SK-N-SH (cell line): Measurements from ENCODE around the gene HOXA6. TPM values are rescaled to one million over a fixed set of nuclear protein-coding genes. Genes with fewer than 3 reads are reported as not detected.

Source experiments
- CTCF ChIA-PET: fragments of 300-600, 350-600 bp; formaldehyde crosslinking; extraction: SDS; loops from one replicate; lab custom pipeline; 2021; lab: Yijun Ruan, JAX
- POLR2A ChIA-PET: fragments of 350-600 bp; sonication (Branson Sonifier 250); formaldehyde crosslinking; extraction: SDS; loops from one replicate; lab custom pipeline; 2020; ENCODE audit warnings: antibody characterized with exemption, inconsistent platforms; lab: Yijun Ruan, JAX
- DNase-seq: peaks from one replicate; pipeline ENCODE4 v3.0.0; 2012
- H2AFZ ChIP-seq: fragments of 200-600 bp; sonication (generic); 2 replicates; pipeline ENCODE4 v1.8.1; 2016; ENCODE audit warnings: antibody characterized with exemption, mild to moderate bottlenecking, low read depth
- H3F3A ChIP-seq: fragments of 200-600 bp; sonication (generic); replicated peaks from 2 replicates; pipeline ENCODE3; 2016; ENCODE audit warnings: antibody characterized with exemption, mild to moderate bottlenecking; ENCODE audit not compliant: insufficient read depth
- H3K27ac ChIP-seq, 2 experiments: fragments of 200-500 bp in 1 of 2; fragments of 200-600 bp in 1 of 2; sonication (Bioruptor generic) in 1 of 2; sonication (generic), shearing (Covaris generic) in 1 of 2; 2 replicates each; pipeline versions ENCODE4 v1.5.1 to v1.6.1; 2014 to 2016; ENCODE audit warnings: low read depth in 2 of 2, inconsistent platforms in 1 of 2, low read length in 1 of 2, mild to moderate bottlenecking in 1 of 2, mixed read lengths in 1 of 2
- H3K27me3 ChIP-seq: fragments of 200-600 bp; sonication (generic), shearing (Covaris generic); 2 replicates; pipeline ENCODE4 v1.6.1; 2016; ENCODE audit warnings: mixed run types; ENCODE audit not compliant: insufficient read depth
- H3K36me3 ChIP-seq, 2 experiments: fragments of 200-500 bp in 1 of 2; fragments of 200-600 bp in 1 of 2; sonication (Bioruptor generic) in 1 of 2; sonication (generic) in 1 of 2; replicated peaks in 1 of 2; 2 replicates each; pipeline versions ENCODE3 to v1.5.1; 2014 to 2016; ENCODE audit warnings: low read length in 1 of 2, mild to moderate bottlenecking in 1 of 2; ENCODE audit not compliant: insufficient read depth in 2 of 2, control insufficient read depth in 1 of 2
- H3K4me1 ChIP-seq, 2 experiments: fragments of 200-500 bp in 1 of 2; fragments of 200-600 bp in 1 of 2; sonication (Bioruptor generic) in 1 of 2; sonication (generic), shearing (Covaris generic) in 1 of 2; 2 replicates each; pipeline versions ENCODE4 v1.5.1 to v1.6.1; 2014 to 2016; ENCODE audit warnings: low read depth in 1 of 2, low read length in 1 of 2, mixed run types in 1 of 2; ENCODE audit not compliant: insufficient read depth in 2 of 2, control insufficient read depth in 1 of 2
- H3K4me2 ChIP-seq: fragments of 200-600 bp; sonication (generic), shearing (Covaris generic); 2 replicates; pipeline ENCODE4 v1.6.1; 2017; ENCODE audit warnings: mixed run types
- H3K4me3 ChIP-seq, 2 experiments: fragments of 200-500 bp in 1 of 2; fragments of 200-600 bp in 1 of 2; sonication (Bioruptor generic) in 1 of 2; sonication (generic), shearing (Covaris generic) in 1 of 2; 2 replicates each; pipeline versions ENCODE4 v1.5.1 to v1.8.1; 2014 to 2016; ENCODE audit warnings: low read depth in 2 of 2, inconsistent platforms in 1 of 2, low read length in 1 of 2, mild to moderate bottlenecking in 1 of 2, mixed read lengths in 1 of 2, moderate library complexity in 1 of 2
- H3K79me2 ChIP-seq: fragments of 200-600 bp; sonication (generic); 2 replicates; pipeline ENCODE4 v1.8.1; 2017; ENCODE audit warnings: mild to moderate bottlenecking; ENCODE audit not compliant: insufficient read depth
- H3K9ac ChIP-seq: fragments of 200-600 bp; sonication (generic); 2 replicates; pipeline ENCODE4 v1.6.1; 2017; ENCODE audit warnings: mixed run types
- H3K9me2 ChIP-seq: fragments of 200-600 bp; sonication (generic); 2 replicates; pipeline ENCODE4 v1.6.1; 2017; ENCODE audit warnings: mixed run types
- H3K9me3 ChIP-seq: fragments of 200-600 bp; sonication (generic); 2 replicates; pipeline ENCODE4 v1.6.1; 2017; ENCODE audit warnings: mixed run types, mild to moderate bottlenecking, moderate library complexity
- H4K20me1 ChIP-seq: fragments of 200-600 bp; sonication (generic); 2 replicates; pipeline ENCODE4 v1.6.1; 2017; ENCODE audit warnings: mild to moderate bottlenecking, mixed run types; ENCODE audit not compliant: insufficient read depth
- EZH2phosphoT487 ChIP-seq: fragments of 200-600 bp; sonication (generic); IDR thresholded peaks from 2 replicates; pipeline ENCODE4 v1.6.1; 2017; ENCODE audit warnings: low read depth, mixed run types, mild to moderate bottlenecking, antibody characterized with exemption, moderate library complexity, borderline replicate concordance
- FOSL2 ChIP-seq: IDR thresholded peaks from 2 replicates; pipeline ENCODE4 v1.4.0; 2012; ENCODE audit warnings: low read depth, mild to moderate bottlenecking, moderate library complexity, borderline replicate concordance
- JUND ChIP-seq: IDR thresholded peaks from 2 replicates; pipeline ENCODE4 v1.4.0; 2012
- MAX ChIP-seq: IDR thresholded peaks from 2 replicates; pipeline ENCODE4 v1.4.0; 2012; ENCODE audit warnings: low read depth
- RFX5 ChIP-seq: IDR thresholded peaks from 2 replicates; pipeline ENCODE4 v1.6.1; 2012; ENCODE audit warnings: mild to moderate bottlenecking, improper control_type of control experiment, low read length
- RXRA ChIP-seq: IDR thresholded peaks from 2 replicates; pipeline ENCODE4 v1.4.0; 2012; ENCODE audit warnings: low read depth, mild to moderate bottlenecking, borderline replicate concordance
- TCF12 ChIP-seq: IDR thresholded peaks from 2 replicates; pipeline ENCODE4 v1.4.0; 2012
- WGBS: methylation state at CpG from one replicate; pipeline ENCODE4 v1.1.6; 2017; ENCODE audit warnings: low lambda C conversion rate; 5-methylcytosine and 5-hydroxymethylcytosine counted together
- polyA plus RNA-seq, 3 experiments: library from polyadenylated mRNA; depleted of rRNA; stranded (reverse); fragments of >200 nt; gene quantifications; 2 replicates each; pipeline ENCODE4 v1.2.3, GENCODE V29; 2012
- TF ChIP-seq, protein P1 (sequence below): IDR thresholded peaks from 2 replicates; pipeline ENCODE4 v1.4.0; 2012; ENCODE audit warnings: low read depth, borderline replicate concordance
- TF ChIP-seq, protein P2 (sequence below): fragments of 200-600 bp; sonication (generic); IDR thresholded peaks from 2 replicates; pipeline ENCODE4 v1.6.1; 2017; ENCODE audit warnings: antibody characterized with exemption, mild to moderate bottlenecking, moderate library complexity

Gene HOXA6
- polyA plus RNA-seq, 1 of the 3 experiments (the other 2 are of a cell fraction) = not detected

GRCh38 chr7:27170426-27171324 is 23.1 kb upstream of the HOXA6 start:
- Histone ChIP-seq H3K9me2 (no peaks in the 10 kb centered on the region), H3K27ac (no peak overlapping the region), H3K79me2 (no peaks in the 10 kb centered on the region), H3K4me1 (peaks cover 0 to 2% of the 10 kb centered on the region in 2 experiments; a peak in 1 of 4 replicates), H3K4me2 (no peak overlapping the region), H2AFZ (no peak overlapping the region), H3K27me3 (peaks cover 100% of the 10 kb centered on the region), H3K4me3 (no peak overlapping the region), H3F3A (peaks cover 9% of the 10 kb centered on the region), H4K20me1 (peaks cover 13% of the 10 kb centered on the region), H3K9me3 (no peaks in the 10 kb centered on the region)
- ChIA-PET CTCF (interaction anchor here (0.7 to 12.3 kb wide), 9 partner anchors 4 to 801 kb away, joined by 3 to 205 read pairs (median 6); partner anchors contain the start of genes HOXA10, HOXA3, HOXA7 and HOXA9), POLR2A (no interaction called here)
- 15% methylated on average over 11 of the region's 11 CpGs for WGBS
- DNase-seq = no peak
- peak; percentile 77 for TF ChIP-seq EZH2phosphoT487
- no peak for TF ChIP-seq JUND
- TF ChIP-seq, protein P1, sequence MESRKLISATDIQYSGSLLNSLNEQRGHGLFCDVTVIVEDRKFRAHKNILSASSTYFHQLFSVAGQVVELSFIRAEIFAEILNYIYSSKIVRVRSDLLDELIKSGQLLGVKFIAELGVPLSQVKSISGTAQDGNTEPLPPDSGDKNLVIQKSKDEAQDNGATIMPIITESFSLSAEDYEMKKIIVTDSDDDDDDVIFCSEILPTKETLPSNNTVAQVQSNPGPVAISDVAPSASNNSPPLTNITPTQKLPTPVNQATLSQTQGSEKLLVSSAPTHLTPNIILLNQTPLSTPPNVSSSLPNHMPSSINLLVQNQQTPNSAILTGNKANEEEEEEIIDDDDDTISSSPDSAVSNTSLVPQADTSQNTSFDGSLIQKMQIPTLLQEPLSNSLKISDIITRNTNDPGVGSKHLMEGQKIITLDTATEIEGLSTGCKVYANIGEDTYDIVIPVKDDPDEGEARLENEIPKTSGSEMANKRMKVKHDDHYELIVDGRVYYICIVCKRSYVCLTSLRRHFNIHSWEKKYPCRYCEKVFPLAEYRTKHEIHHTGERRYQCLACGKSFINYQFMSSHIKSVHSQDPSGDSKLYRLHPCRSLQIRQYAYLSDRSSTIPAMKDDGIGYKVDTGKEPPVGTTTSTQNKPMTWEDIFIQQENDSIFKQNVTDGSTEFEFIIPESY = no peak
- no peak for TF ChIP-seq RFX5
- no peak for TF ChIP-seq FOSL2
- TF ChIP-seq, protein P2, sequence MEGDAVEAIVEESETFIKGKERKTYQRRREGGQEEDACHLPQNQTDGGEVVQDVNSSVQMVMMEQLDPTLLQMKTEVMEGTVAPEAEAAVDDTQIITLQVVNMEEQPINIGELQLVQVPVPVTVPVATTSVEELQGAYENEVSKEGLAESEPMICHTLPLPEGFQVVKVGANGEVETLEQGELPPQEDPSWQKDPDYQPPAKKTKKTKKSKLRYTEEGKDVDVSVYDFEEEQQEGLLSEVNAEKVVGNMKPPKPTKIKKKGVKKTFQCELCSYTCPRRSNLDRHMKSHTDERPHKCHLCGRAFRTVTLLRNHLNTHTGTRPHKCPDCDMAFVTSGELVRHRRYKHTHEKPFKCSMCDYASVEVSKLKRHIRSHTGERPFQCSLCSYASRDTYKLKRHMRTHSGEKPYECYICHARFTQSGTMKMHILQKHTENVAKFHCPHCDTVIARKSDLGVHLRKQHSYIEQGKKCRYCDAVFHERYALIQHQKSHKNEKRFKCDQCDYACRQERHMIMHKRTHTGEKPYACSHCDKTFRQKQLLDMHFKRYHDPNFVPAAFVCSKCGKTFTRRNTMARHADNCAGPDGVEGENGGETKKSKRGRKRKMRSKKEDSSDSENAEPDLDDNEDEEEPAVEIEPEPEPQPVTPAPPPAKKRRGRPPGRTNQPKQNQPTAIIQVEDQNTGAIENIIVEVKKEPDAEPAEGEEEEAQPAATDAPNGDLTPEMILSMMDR = no peak
- TF ChIP-seq TCF12 = no peak
- TF ChIP-seq, all 33 proteins: peak for 1
- Histone ChIP-seq H3K9ac (no peak overlapping the region), H3K36me3 (no peaks in the 10 kb centered on the region)

DNA sequence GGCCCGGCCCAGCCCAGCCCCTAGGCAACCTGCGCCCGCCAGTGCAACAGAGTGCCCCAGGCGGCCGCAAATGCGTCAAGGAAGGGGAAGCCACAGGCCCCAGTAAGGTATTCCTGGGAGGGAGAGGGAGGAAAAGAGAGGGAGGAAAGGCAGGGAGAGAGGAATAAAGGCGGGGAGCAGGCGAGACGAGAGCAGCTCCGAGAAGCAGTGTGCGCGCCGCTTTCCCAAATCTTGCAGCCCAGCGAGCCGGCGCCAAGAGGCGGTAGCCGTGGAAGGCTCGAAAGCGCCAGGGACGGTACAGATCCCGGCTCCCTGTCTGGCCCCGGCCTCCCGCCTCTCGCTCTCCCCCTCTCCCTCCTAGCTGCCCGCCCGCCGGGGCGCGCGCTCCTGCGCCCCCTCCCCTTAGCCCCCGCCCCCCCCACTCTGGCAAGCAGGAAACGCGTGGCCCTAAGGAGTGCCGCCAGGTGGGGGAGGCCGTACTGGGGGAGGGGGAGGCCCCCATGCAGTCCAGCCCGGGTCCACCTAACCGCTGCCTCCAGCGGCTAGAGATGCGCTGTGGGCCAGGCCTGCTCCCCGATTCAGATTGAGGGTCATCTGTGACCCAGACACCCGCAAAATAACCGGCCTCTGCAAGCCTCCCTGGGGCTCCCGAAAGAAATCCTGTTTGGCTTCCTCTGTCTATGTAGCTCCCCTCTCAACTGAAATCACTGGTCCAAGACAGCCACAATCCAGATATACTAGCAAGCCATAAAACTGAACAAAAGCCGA is 22.3 kb upstream of the HOXA6 start:
- ChIA-PET CTCF (interaction anchor here (1.4 to 12.3 kb wide), 7 partner anchors 4 to 800 kb away, joined by 3 to 205 read pairs (median 12); partner anchors contain the start of genes HOXA10, HOXA7 and HOXA9), POLR2A (no interaction called here)
- Histone ChIP-seq H3K79me2 (no peaks in the 10 kb centered on the region), H3F3A (peaks cover 9% of the 10 kb centered on the region), H3K36me3 (no peaks in the 10 kb centered on the region), H4K20me1 (peaks cover 13% of the 10 kb centered on the region), H3K27me3 (peaks cover 100% of the 10 kb centered on the region), H3K9me2 (no peaks in the 10 kb centered on the region), H3K27ac (no peak overlapping the region), H3K9ac (no peak overlapping the region), H2AFZ (no peak overlapping the region), H3K4me1 (peaks cover 0 to 2% of the 10 kb centered on the region in 2 experiments; a peak in 1 of 4 replicates), H3K4me2 (no peak overlapping the region), H3K4me3 (no peak overlapping the region), H3K9me3 (no peaks in the 10 kb centered on the region)
- no peak for DNase-seq
- 12% methylated on average over 25 of the region's 46 CpGs for WGBS
- TF ChIP-seq EZH2phosphoT487 (peak; percentile 97), MAX (no peak), RXRA (no peak)
